ENCODE measurements around the gene NRTN. TPM values are rescaled to one million over a fixed set of nuclear protein-coding genes. Genes with fewer than 3 reads are reported as not detected.
A peak's percentile ranks its signal among the peaks of the same experiment; 100 is the strongest.

NRTN gene
- polyA plus RNA-seq, 3 donors = not detected

DNA sequence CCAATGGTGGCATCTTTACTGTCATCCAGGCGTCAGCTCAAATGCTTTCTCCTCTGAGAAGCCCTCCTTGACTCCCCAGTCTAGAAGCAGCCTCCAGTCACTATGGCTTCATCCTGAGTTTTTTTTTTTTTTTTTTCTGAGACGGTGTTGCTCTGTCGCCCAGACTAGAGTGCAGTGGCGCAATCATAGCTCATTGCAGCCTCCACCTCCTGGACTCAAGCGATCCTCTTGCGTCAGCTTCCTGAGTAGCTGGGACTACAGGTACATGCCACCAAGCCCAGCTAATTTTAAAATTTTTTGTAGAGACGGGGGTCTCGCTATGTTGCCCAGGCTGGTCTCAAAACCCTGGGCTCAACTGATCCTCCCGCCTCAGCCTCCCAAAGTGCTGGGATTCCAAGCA, 4.2 kb downstream of the NRTN start:
- Mint-ChIP-seq H3K27me3 (ENCODE audit: low read depth in 3 of 3) (peaks cover 27 to 35% (median 35%) of the 10 kb centered on the region in 3 donors), H3K9me3 (peaks cover 0 to 19% (median 12%) of the 10 kb centered on the region in 7 donors), H3K36me3 (peaks cover 0 to 6% of the 10 kb centered on the region in 2 donors), H3K27ac (peak overlapping the region in 1 of 7 donors; percentile 46), H3K4me3 (no peak overlapping the region), H3K4me1 (peaks cover 13% of the 10 kb centered on the region)
- no peaks in the 10 kb centered on the region for H3K36me3 ChIP-seq (replicated peaks in 1 of 2; ENCODE audit: control insufficient read depth in 1 of 2, insufficient read depth in 2 of 2, low read length in 2 of 2)
- WGBS (ENCODE audit: insufficient coverage) = 55% methylated on average over 7 of the region's 9 CpGs
- H3K4me2 ChIP-seq (replicated peaks; ENCODE audit: extremely low read depth, low read length, poor library complexity, severe bottlenecking) = no peak overlapping the region
- intact Hi-C loops (cut with micrococcal nuclease) = loop anchor here in 1 of 2 donors (5.0 to 10.0 kb wide), 2 partner anchors 83 to 216 kb away; no protein-coding TSS in a partner anchor
- H3K9me3 ChIP-seq (replicated peaks in 1 of 2; ENCODE audit: control insufficient read depth in 1 of 2, insufficient read depth in 1 of 2, low read length in 2 of 2) = peaks cover 9 to 17% of the 10 kb centered on the region in 2 donors
- H3K79me2 ChIP-seq (ENCODE audit: insufficient read depth, low read length) = no peaks in the 10 kb centered on the region
- H2AFZ ChIP-seq (ENCODE audit: insufficient read depth, low read depth, low read length, poor library complexity, severe bottlenecking) = no peak overlapping the region
- no peak overlapping the region for H3K9ac ChIP-seq (ENCODE audit: insufficient read depth, low read length, poor library complexity, severe bottlenecking)
- no peak for DNase-seq
- no peak overlapping the region for H3K27ac ChIP-seq (ENCODE audit: low read depth in 1 of 2, low read length in 2 of 2)
- TF ChIP-seq, protein P1, sequence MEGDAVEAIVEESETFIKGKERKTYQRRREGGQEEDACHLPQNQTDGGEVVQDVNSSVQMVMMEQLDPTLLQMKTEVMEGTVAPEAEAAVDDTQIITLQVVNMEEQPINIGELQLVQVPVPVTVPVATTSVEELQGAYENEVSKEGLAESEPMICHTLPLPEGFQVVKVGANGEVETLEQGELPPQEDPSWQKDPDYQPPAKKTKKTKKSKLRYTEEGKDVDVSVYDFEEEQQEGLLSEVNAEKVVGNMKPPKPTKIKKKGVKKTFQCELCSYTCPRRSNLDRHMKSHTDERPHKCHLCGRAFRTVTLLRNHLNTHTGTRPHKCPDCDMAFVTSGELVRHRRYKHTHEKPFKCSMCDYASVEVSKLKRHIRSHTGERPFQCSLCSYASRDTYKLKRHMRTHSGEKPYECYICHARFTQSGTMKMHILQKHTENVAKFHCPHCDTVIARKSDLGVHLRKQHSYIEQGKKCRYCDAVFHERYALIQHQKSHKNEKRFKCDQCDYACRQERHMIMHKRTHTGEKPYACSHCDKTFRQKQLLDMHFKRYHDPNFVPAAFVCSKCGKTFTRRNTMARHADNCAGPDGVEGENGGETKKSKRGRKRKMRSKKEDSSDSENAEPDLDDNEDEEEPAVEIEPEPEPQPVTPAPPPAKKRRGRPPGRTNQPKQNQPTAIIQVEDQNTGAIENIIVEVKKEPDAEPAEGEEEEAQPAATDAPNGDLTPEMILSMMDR (IDR thresholded peaks at IDR 0.05) = no peak
- H4K20me1 ChIP-seq (ENCODE audit: insufficient read depth, low read length) = no peaks in the 10 kb centered on the region
- no peak overlapping the region for H3K4me3 ChIP-seq (replicated peaks in 1 of 3; ENCODE audit: low read depth in 2 of 3, low read length in 3 of 3)
- peaks cover 10 to 26% of the 10 kb centered on the region in 2 donors for H3K27me3 ChIP-seq (ENCODE audit: control insufficient read depth in 2 of 2, insufficient read depth in 2 of 2, low read length in 2 of 2)
- H3K4me1 ChIP-seq (ENCODE audit: control insufficient read depth in 1 of 2, insufficient read depth in 2 of 2, low read length in 2 of 2) = peaks cover 6 to 7% of the 10 kb centered on the region in 2 donors

DNA sequence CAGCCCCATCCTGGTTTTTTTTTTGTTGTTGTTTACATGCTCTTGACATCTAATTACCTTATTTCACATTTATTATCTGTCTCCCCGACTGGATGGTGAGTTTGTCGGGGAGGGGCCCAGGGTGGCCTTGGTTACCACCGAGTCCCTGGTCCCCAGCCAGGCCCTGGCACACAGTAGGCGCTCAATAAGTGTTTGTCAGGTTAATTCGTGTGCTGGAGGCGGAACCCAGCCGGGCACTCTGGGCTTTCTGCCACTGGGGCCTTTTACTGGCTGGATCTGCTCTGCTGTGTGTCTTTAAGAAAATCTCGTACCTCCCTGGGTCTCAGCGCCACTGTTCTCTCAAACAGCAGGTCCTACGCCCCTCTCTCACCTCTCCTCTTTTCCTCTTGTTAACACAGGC, 4.6 kb downstream of the NRTN start:
- no peak overlapping the region for H3K4me2 ChIP-seq (replicated peaks; ENCODE audit: extremely low read depth, low read length, poor library complexity, severe bottlenecking)
- DNase-seq = no peak
- no peaks in the 10 kb centered on the region for H3K79me2 ChIP-seq (ENCODE audit: insufficient read depth, low read length)
- no peak overlapping the region for H3K9ac ChIP-seq (ENCODE audit: insufficient read depth, low read length, poor library complexity, severe bottlenecking)
- intact Hi-C loops (cut with micrococcal nuclease) = loop anchor here in 1 of 2 donors (5.0 to 10.0 kb wide), 2 partner anchors 83 to 215 kb away; no protein-coding TSS in a partner anchor
- H3K4me3 ChIP-seq (replicated peaks in 1 of 3; ENCODE audit: low read depth in 2 of 3, low read length in 3 of 3) = no peak overlapping the region
- H3K4me1 Mint-ChIP-seq = peaks cover 9% of the 10 kb centered on the region
- no peak overlapping the region for H3K4me3 Mint-ChIP-seq
- no peaks in the 10 kb centered on the region for H3K36me3 ChIP-seq (replicated peaks in 1 of 2; ENCODE audit: control insufficient read depth in 1 of 2, insufficient read depth in 2 of 2, low read length in 2 of 2)
- no peak overlapping the region for H2AFZ ChIP-seq (ENCODE audit: insufficient read depth, low read depth, low read length, poor library complexity, severe bottlenecking)
- H3K27me3 Mint-ChIP-seq (ENCODE audit: low read depth in 3 of 3) = peaks cover 23 to 33% (median 31%) of the 10 kb centered on the region in 3 donors
- H3K9me3 ChIP-seq (replicated peaks in 1 of 2; ENCODE audit: control insufficient read depth in 1 of 2, insufficient read depth in 1 of 2, low read length in 2 of 2) = peaks cover 5 to 17% of the 10 kb centered on the region in 2 donors
- H3K36me3 Mint-ChIP-seq = peaks cover 0 to 2% of the 10 kb centered on the region in 2 donors
- TF ChIP-seq, protein P1 (IDR thresholded peaks at IDR 0.05) = no peak
- peaks cover 2% of the 10 kb centered on the region in 2 donors for H3K4me1 ChIP-seq (ENCODE audit: control insufficient read depth in 1 of 2, insufficient read depth in 2 of 2, low read length in 2 of 2)
- no peak overlapping the region for H3K27ac Mint-ChIP-seq
- H3K9me3 Mint-ChIP-seq = peaks cover 0 to 15% (median 10%) of the 10 kb centered on the region in 7 donors
- no peaks in the 10 kb centered on the region for H4K20me1 ChIP-seq (ENCODE audit: insufficient read depth, low read length)
- WGBS (ENCODE audit: insufficient coverage) = 88% methylated on average over 9 of the region's 10 CpGs
- no peak overlapping the region for H3K27ac ChIP-seq (ENCODE audit: low read depth in 1 of 2, low read length in 2 of 2)
- H3K27me3 ChIP-seq (ENCODE audit: control insufficient read depth in 2 of 2, insufficient read depth in 2 of 2, low read length in 2 of 2) = peaks cover 6 to 22% of the 10 kb centered on the region in 2 donors
